Heart left ventricle (tissue), 13 donors: ENCODE data around the gene IMP4.

Experiments used
- CTCF ChIP-seq, 12 donors: fragments of 200-600 bp; sonication (generic) in 4 of 12; IDR thresholded peaks; one replicate each; pipeline versions ENCODE4 v1.5.0 to v1.8.0; 2018 to 2022; ENCODE audit warnings: antibody characterized with exemption in 12 of 12, mild to moderate bottlenecking in 5 of 12
- POLR2A ChIP-seq, 2 donors: fragments of 450-650 bp; IDR thresholded peaks; one replicate each; pipeline ENCODE4 v1.6.1; 2017; ENCODE audit warnings: antibody characterized with exemption in 2 of 2, mild to moderate bottlenecking in 2 of 2, moderate library complexity in 2 of 2
- donor health status: ischemic (EF 13 %, LVEDD 7.1; RV severe dilation, severe dysfunction).
- donor health status: DM: no; HTN: yes; CAD: no.
- donor health status: DM: no; HTN: no; CAD: no.
- donor health status: ischemic (EF 25% LVEDD 6.9; RV normal size, moderate dysfunction).
- donor health status: ischemic (EF 25% LVEDD 5.7; RV mildly dilated, moderate dysfunction).
- donor health status: ischemic (EF 35%, LVEDD 5.7; RV mildly dilated, moderate dysfunction).
- donor health status: nonischemic (EF 11% LVEDD 7.7; RV severe dilation, severe dysfunction).
- donor health status: DM: yes; HTN: yes; CAD: no.
- donor health status: PGD.
- donor health status: ischemic (EF 29% LVEDD 5.4; RV normal size, mild dysfunction).
- donor health status: nonischemic (EF 23%, LVEDD 6.1; RV moderate dilation, normal function).

GRCh38 chr2:130369965-130370341 is 27.3 kb downstream of the IMP4 start:
- TF ChIP-seq POLR2A (IDR thresholded peaks at IDR 0.05): no peak
- no peak for TF ChIP-seq CTCF (IDR thresholded peaks at IDR 0.05)
